Fibroblast of lung (primary cell): ENCODE measurements around the gene CCDC157.

Experiments used
- EZH2 ChIP-seq: IDR thresholded peaks from 2 replicates; pipeline ENCODE4 v1.5.1; 2012; ENCODE audit warnings: low read length, control low read depth, mild to moderate bottlenecking; ENCODE audit errors: missing control alignments
- TF ChIP-seq, protein P1 (sequence below), 2 donors: IDR thresholded peaks in 1 of 2; conservative IDR thresholded peaks in 1 of 2; 1 replicate in 1 of 2; 2 replicates in 1 of 2; pipeline ENCODE4 v1.5.1; 2011 to 2012; ENCODE audit warnings: low read length in 2 of 2, control low read depth in 1 of 2, inconsistent platforms in 1 of 2, low read depth in 1 of 2, mild to moderate bottlenecking in 1 of 2

DNA sequence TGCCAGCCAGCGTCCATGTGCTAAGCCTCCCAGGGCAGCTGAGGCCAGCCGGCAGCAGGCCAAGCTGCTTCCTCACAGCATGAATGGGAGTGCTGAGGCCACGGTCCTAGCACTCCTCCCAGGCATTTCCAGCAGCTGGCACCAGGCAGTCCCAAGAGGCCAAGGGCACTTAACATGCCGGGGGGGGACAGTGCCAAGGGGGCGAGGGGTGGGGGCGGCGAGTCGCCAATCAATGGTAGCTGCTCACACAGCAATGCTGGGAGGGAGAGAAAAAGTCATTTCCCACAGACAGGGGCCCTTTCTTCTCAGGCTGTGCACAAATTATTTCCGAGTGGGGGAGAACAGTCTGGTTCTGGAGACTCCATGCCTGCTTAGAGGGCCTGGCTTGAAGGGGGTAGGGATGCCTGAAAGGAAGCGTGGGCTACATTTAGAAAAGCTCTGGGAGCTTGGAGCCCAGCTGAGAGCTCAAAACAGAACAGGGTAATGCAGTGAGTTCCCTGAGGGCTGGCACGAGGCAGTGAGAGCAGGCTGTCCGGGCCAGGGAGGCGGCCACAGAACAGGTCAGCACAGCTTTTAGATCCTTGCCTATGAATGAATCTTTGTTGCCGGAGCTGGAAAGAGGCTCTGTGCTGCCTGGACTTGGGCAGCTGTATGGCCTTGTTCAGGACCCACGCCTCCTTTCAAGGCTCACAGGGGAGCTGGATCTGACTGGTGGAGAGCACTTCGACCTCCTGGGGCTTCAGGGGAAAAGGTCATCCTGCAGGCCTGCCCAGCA lies 15.7 kb upstream of the CCDC157 start:
- TF ChIP-seq, protein P1, sequence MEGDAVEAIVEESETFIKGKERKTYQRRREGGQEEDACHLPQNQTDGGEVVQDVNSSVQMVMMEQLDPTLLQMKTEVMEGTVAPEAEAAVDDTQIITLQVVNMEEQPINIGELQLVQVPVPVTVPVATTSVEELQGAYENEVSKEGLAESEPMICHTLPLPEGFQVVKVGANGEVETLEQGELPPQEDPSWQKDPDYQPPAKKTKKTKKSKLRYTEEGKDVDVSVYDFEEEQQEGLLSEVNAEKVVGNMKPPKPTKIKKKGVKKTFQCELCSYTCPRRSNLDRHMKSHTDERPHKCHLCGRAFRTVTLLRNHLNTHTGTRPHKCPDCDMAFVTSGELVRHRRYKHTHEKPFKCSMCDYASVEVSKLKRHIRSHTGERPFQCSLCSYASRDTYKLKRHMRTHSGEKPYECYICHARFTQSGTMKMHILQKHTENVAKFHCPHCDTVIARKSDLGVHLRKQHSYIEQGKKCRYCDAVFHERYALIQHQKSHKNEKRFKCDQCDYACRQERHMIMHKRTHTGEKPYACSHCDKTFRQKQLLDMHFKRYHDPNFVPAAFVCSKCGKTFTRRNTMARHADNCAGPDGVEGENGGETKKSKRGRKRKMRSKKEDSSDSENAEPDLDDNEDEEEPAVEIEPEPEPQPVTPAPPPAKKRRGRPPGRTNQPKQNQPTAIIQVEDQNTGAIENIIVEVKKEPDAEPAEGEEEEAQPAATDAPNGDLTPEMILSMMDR (conservative IDR thresholded peaks at IDR 0.05 in 1 of 2, IDR thresholded peaks at IDR 0.05 in 1 of 2; ENCODE audit: low read depth in 1 of 2, low read length in 2 of 2): no peak
- no peak for TF ChIP-seq EZH2
